Psoas muscle (tissue), 8 donors: ENCODE results near the gene ZSWIM8. TPM values are rescaled to one million over a fixed set of nuclear protein-coding genes. Genes with fewer than 3 reads are reported as not detected.

Experiments used
- ATAC-seq, 4 donors: fragments of 200-7000 bp; cut with Tn5 transposase; one replicate each; pipeline ENCODE4 v1.9.1; 2020; ENCODE audit warnings: moderate library complexity in 3 of 4, mild to moderate bottlenecking in 2 of 4
- DNase-seq, 2 donors: peaks; one replicate each; pipeline ENCODE4 v3.0.0-alpha.2; 2020
- H3K27ac ChIP-seq: fragments of 200-600 bp; one replicate; pipeline ENCODE4 v1.8.0; 2022
- H3K27me3 ChIP-seq, 3 donors: fragments of 200-600 bp in 1 of 3; one replicate each; pipeline versions ENCODE4 v1.6.1 to v1.8.0; 2013 to 2022; ENCODE audit warnings: low read length in 2 of 3, mild to moderate bottlenecking in 2 of 3, moderate library complexity in 1 of 3; ENCODE audit not compliant: insufficient read depth in 3 of 3
- H3K36me3 ChIP-seq, 2 donors: fragments of 200-600 bp in 1 of 2; one replicate each; pipeline versions ENCODE4 v1.6.1 to v1.8.0; 2013 to 2022; ENCODE audit warnings: low read depth in 1 of 2, mild to moderate bottlenecking in 1 of 2, moderate library complexity in 1 of 2; ENCODE audit not compliant: insufficient read depth in 1 of 2
- H3K4me1 ChIP-seq: fragments of 200-600 bp; one replicate; pipeline ENCODE4 v1.8.0; 2022
- H3K4me3 ChIP-seq: fragments of 200-600 bp; one replicate; pipeline ENCODE4 v1.8.0; 2022; ENCODE audit warnings: mild to moderate bottlenecking
- H3K9me3 ChIP-seq: fragments of 200-600 bp; one replicate; pipeline ENCODE4 v1.8.0; 2022
- WGBS, 3 donors: extraction: QIAGEN DNeasy Blood & Tissue Kit; methylation state at CpG; one replicate each; pipeline versions ENCODE4 v1.1.6 to v1.1.7; 2013; 5-methylcytosine and 5-hydroxymethylcytosine counted together
- intact Hi-C, 2 donors: fragments of 100-400 bp; cut with DNase I; formaldehyde crosslinking; loops; one replicate each; pipeline versions ENCODE4 v1.11.0 to v1.14.2; 2022
- polyA plus RNA-seq, 3 donors: library from polyadenylated mRNA; stranded (reverse); fragments of 200-250 nt; gene quantifications; one replicate each; pipeline ENCODE4 v1.2.3, GENCODE V29; 2013
- total RNA-seq, 4 donors: library from RNA; stranded (reverse); fragmentation: NEBNext Ultra II Directional in 2 of 4; extraction: Animal tissue kit (Norgen Biotek cat#: 25700) in 2 of 4; gene quantifications; one replicate each; pipeline versions ENCODE4 v1.2.1 to v1.2.4, GENCODE V29; 2021 to 2023
- TF ChIP-seq, protein P1 (sequence below): fragments of 200-600 bp; IDR thresholded peaks from one replicate; pipeline ENCODE4 v1.8.0; 2022; ENCODE audit warnings: antibody characterized with exemption
- donor health status: healthy with polysubstance abuse.
- donor health status: DM: no; HTN: no; CAD: no; lungs with moderate emphysema.
- donor health status: Bipolar disorder and iron deficiency.
- donor health status: healthy.
- donor health status: DM: yes; HTN: yes; CAD: no.
- donor health status: DM: no; HTN: no; CAD: no.
- donor health status: DM: no; HTN: no; CAD: no.
- donor health status: DM: yes; HTN: yes; CAD: no.

Gene ZSWIM8
- total and polyA plus RNA-seq, 7 donors, result 40.5 to 68.3 (median 57.2) TPM

DNA sequence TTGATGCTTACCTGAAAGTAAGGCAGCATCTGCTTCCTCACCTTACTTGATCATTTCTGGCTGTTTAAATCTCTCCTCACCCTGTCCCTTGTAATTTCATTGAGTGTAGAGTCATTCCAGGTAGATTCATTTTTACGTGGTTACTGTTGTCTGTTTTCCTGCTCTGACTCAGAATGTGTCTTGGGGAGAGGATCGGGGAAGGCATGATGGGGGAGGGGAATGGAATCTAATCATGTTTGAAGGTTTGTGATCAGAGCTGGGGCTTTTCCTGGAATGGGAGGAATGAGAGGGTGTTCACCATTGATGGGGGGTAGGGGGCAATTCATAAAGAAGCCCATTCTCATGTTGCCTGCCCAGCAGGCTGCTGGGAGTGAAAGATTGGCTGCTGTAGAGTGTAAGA is 22.5 kb upstream of the ZSWIM8 start:
- intact Hi-C loops, result no loop called here
- 66 to 81% (median 78%) methylated on average over 2 of the region's 2 CpGs for WGBS, 3 donors
- Histone ChIP-seq H3K27ac (no peak overlapping the region), H3K9me3 (no peaks in the 10 kb centered on the region), H3K4me1 (no peaks in the 10 kb centered on the region), H3K4me3 (no peak overlapping the region), H3K27me3 (no peaks in the 10 kb centered on the region), H3K36me3 (peaks cover 31 to 97% of the 10 kb centered on the region in 2 donors)
- TF ChIP-seq, protein P1, sequence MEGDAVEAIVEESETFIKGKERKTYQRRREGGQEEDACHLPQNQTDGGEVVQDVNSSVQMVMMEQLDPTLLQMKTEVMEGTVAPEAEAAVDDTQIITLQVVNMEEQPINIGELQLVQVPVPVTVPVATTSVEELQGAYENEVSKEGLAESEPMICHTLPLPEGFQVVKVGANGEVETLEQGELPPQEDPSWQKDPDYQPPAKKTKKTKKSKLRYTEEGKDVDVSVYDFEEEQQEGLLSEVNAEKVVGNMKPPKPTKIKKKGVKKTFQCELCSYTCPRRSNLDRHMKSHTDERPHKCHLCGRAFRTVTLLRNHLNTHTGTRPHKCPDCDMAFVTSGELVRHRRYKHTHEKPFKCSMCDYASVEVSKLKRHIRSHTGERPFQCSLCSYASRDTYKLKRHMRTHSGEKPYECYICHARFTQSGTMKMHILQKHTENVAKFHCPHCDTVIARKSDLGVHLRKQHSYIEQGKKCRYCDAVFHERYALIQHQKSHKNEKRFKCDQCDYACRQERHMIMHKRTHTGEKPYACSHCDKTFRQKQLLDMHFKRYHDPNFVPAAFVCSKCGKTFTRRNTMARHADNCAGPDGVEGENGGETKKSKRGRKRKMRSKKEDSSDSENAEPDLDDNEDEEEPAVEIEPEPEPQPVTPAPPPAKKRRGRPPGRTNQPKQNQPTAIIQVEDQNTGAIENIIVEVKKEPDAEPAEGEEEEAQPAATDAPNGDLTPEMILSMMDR, result no peak
- no peak for ATAC-seq
- DNase-seq, result no peak

DNA sequence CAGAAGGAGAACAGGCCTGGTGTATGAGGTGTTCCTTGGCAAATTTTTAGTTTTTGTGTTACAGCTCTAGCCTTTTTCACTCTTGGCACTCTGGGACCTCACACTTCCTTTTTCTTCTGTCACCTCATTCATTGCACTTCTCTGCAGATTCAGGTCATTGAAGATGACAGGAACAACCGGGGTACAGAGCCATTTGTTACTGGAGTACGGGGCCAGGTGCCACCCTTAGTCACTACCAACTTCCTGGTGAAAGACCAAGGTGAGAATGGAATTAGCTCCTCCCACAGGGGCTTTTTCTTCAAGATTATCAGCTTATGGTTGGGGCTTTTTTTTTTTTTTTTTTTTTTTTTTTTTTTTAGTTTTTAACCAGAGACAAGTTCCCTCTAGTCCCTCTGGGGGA is 22.1 kb upstream of the ZSWIM8 start:
- TF ChIP-seq, protein P1, result no peak
- WGBS, 3 donors, result 70 to 79% (median 74%) methylated on average over 2 of the region's 2 CpGs
- intact Hi-C loops, result no loop called here
- H3K9me3 ChIP-seq, result no peaks in the 10 kb centered on the region
- no peak overlapping the region for H3K27ac ChIP-seq
- H3K4me3 ChIP-seq, result no peak overlapping the region
- peaks cover 31 to 99% of the 10 kb centered on the region in 2 donors for H3K36me3 ChIP-seq
- H3K4me1 ChIP-seq, result no peaks in the 10 kb centered on the region
- no peak for DNase-seq
- no peak for ATAC-seq
- no peaks in the 10 kb centered on the region for H3K27me3 ChIP-seq

DNA sequence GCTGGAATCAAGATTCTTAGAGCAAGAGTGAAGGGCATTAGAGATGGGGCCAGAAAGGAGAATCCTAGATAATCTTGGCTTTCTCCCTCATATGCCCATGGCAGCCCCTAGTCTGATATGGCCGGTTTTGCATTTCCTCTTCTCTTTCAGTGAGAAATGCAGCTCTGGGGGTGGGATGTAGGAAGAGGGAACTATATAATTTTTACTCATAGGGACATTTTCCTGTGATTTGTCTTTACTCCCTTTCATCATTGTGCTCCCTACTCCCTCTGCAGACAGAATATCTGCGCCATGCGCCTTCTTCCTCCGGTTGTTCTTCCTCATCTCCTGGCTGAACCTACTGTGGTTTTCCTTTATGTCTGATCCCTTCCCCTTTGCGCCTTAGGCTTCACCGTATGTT is 20.3 kb upstream of the ZSWIM8 start:
- no peaks in the 10 kb centered on the region for H3K27me3 ChIP-seq
- TF ChIP-seq, protein P1, result no peak
- DNase-seq, result no peak
- 93 to 96% (median 94%) methylated on average over 6 of the region's 6 CpGs for WGBS, 3 donors
- ATAC-seq, result no peak
- no peaks in the 10 kb centered on the region for H3K9me3 ChIP-seq
- no peak overlapping the region for H3K27ac ChIP-seq
- H3K4me1 ChIP-seq, result no peaks in the 10 kb centered on the region
- intact Hi-C loops, result no loop called here
- H3K4me3 ChIP-seq, result no peak overlapping the region
- peaks cover 31 to 100% of the 10 kb centered on the region in 2 donors for H3K36me3 ChIP-seq

DNA sequence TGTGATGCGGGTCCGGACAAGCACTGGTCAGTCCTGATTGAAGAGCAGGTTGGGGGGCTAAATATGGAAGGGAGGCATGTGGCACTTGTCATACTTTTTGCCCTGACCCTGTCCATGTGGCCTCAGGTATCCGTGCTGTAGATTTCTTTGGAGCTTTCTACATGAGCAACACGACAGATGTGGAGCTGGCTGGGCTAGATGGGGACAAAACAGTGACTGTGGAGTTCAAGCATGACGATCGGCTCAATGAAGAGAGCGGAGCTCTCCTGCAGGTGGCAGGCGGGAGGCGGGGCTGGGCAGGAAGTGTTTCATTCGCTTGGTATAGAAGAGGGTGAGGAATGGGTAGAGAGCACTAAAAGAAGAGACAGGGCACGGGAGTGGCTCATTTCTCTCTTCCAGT is 16.5 kb upstream of the ZSWIM8 start:
- Histone ChIP-seq H3K36me3 (peaks cover 11 to 79% of the 10 kb centered on the region in 2 donors), H3K9me3 (no peaks in the 10 kb centered on the region), H3K27ac (no peak overlapping the region), H3K27me3 (no peaks in the 10 kb centered on the region), H3K4me1 (peaks cover 13% of the 10 kb centered on the region), H3K4me3 (no peak overlapping the region)
- intact Hi-C loops, result no loop called here
- no peak for DNase-seq
- whole genome bisulfite sequencing, 3 donors, result 58 to 68% (median 64%) methylated on average over 11 of the region's 11 CpGs
- no peak for ATAC-seq
- TF ChIP-seq, protein P1, result no peak

DNA sequence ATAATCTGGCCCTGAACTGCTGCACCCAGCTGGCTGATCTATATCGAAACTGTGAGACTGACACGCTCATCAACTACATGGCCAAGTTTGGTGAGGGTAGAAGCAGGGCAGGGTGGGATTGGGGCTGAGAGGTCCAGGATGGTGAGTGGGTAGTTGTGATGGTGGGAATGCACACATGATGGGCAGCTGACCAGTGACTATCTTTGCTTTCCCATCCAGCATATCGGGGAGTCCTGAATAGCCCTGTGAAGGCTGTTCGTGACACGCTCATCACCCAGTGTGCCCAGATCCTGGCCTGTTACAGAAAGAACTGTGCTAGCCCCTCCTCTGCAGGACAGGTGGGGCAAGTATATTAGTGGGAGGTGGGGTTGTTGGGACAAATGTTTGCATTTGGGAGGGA is 16.0 kb upstream of the ZSWIM8 start:
- no peaks in the 10 kb centered on the region for H3K9me3 ChIP-seq
- intact Hi-C loops, result no loop called here
- H3K36me3 ChIP-seq, result peaks cover 10 to 79% of the 10 kb centered on the region in 2 donors
- TF ChIP-seq, protein P1, result no peak
- H3K27ac ChIP-seq, result no peak overlapping the region
- H3K27me3 ChIP-seq, result no peaks in the 10 kb centered on the region
- WGBS, 3 donors, result 70 to 73% (median 73%) methylated on average over 5 of the region's 5 CpGs
- peaks cover 18% of the 10 kb centered on the region for H3K4me1 ChIP-seq
- DNase-seq (no peak), ATAC-seq (no peak)
- H3K4me3 ChIP-seq, result no peak overlapping the region
